ENCODE measurements around the gene GLIPR1L1.

GRCh38 chr12:75409830-75410229, 75.4 kb downstream of the GLIPR1L1 start:
- TF ChIP-seq CTCF (IDR thresholded peaks at IDR 0.05 in 2 of 3, conservative IDR thresholded peaks at IDR 0.05 in 1 of 3; ENCODE audit: borderline replicate concordance in 1 of 3, insufficient read depth in 1 of 3, low read depth in 2 of 3, low read length in 2 of 3), result no peak
- no peak for TF ChIP-seq POLR2A (IDR thresholded peaks at IDR 0.05; ENCODE audit: borderline replicate concordance, extremely low read depth, insufficient read depth, insufficient read length)
- TF ChIP-seq REST (IDR thresholded peaks at IDR 0.05; ENCODE audit: low read depth), result no peak
- no peak for TF ChIP-seq EZH2phosphoT487 (IDR thresholded peaks at IDR 0.05; ENCODE audit: borderline replicate concordance)
- no peak for TF ChIP-seq CEBPB (IDR thresholded peaks at IDR 0.05; ENCODE audit: low read depth)
- no peak for TF ChIP-seq SIN3A (IDR thresholded peaks at IDR 0.05; ENCODE audit: low read depth)
- no peak for TF ChIP-seq JUND (IDR thresholded peaks at IDR 0.05)
- no peak for TF ChIP-seq YY1 (IDR thresholded peaks at IDR 0.05; ENCODE audit: extremely low read depth, insufficient replicate concordance, low read depth, low read length)
- no peak for TF ChIP-seq EZH2 (IDR thresholded peaks at IDR 0.05)
- TF ChIP-seq ZBTB33 (IDR thresholded peaks at IDR 0.05; ENCODE audit: extremely low read depth, insufficient replicate concordance, low read length), result no peak
- no peak for TF ChIP-seq FOSL1 (IDR thresholded peaks at IDR 0.05; ENCODE audit: low read depth)

Data from HCT116 (cell line).